ENCODE measurements around the gene MYO19. TPM values are rescaled to one million over a fixed set of nuclear protein-coding genes. Genes with fewer than 3 reads are reported as not detected.

MYO19 gene, protein sequence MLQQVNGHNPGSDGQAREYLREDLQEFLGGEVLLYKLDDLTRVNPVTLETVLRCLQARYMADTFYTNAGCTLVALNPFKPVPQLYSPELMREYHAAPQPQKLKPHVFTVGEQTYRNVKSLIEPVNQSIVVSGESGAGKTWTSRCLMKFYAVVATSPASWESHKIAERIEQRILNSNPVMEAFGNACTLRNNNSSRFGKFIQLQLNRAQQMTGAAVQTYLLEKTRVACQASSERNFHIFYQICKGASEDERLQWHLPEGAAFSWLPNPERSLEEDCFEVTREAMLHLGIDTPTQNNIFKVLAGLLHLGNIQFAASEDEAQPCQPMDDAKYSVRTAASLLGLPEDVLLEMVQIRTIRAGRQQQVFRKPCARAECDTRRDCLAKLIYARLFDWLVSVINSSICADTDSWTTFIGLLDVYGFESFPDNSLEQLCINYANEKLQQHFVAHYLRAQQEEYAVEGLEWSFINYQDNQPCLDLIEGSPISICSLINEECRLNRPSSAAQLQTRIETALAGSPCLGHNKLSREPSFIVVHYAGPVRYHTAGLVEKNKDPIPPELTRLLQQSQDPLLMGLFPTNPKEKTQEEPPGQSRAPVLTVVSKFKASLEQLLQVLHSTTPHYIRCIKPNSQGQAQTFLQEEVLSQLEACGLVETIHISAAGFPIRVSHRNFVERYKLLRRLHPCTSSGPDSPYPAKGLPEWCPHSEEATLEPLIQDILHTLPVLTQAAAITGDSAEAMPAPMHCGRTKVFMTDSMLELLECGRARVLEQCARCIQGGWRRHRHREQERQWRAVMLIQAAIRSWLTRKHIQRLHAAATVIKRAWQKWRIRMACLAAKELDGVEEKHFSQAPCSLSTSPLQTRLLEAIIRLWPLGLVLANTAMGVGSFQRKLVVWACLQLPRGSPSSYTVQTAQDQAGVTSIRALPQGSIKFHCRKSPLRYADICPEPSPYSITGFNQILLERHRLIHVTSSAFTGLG
- total RNA-seq (2012; rRNA removed): 43.9 and 51.5 TPM in 2 replicates

DNA sequence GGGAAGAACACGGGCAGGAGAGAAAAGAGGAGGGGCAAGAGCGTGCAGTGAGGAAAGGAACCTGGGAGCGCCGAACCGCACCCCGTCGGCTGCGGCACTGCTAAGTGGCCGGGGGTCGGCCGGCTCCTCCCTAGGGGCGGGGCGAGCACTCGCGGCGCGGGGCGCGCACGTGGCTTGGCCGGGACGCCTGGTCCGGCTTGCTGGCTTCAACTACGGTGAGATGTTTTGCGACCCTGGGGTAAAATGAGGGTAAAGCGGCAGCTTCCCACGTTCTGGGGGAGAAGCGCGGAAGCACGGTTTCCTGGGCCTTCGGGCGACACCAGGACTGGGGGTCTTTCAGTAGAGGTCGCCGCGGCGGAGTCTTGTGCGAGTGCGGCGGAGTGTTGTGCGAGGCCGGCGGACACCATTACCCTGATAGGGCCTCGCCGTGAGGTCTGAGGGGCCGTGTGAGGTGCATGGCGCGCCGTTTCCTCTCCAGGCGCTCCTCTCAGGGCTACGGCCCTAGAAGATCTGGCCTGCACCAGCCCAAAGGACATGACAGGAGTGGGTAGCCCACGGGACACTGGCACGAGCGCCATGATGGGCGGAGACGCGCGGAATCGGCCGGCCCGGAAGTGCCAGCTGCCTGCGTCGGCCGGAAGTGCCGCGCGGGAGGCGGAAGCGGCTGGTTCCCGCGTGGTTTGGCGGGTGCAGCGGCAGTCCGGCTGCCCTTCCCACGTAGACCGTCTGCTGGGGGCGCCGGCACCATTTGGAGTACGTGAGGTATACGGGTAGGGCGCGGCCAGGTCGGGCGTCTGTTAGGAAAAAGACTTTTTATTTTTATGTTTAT is at the start of gene MYO19, which contains the start of gene PIGW:
MYO19 (minus strand) TSS at position 29 of the 829 bp plus-strand sequence. CDS start 2,330 bp downstream, outside the sequence.
PIGW (plus strand) TSS at position 148 of the 829 bp plus-strand sequence. CDS start 2,115 bp downstream, outside the sequence.
- peaks cover 12% of the 10 kb centered on the region for H3K4me1 ChIP-seq (ENCODE audit: control insufficient read depth, insufficient read depth, low read length)
- H3K9ac ChIP-seq (ENCODE audit: low read depth, low read length): peak within 1 kb of the TSS; percentile 100
- no peaks in the 10 kb centered on the region for H3K9me3 ChIP-seq (replicated peaks; ENCODE audit: low read length)
- H3K27me3 ChIP-seq (ENCODE audit: control insufficient read depth, insufficient read depth, low read length): no peaks in the 10 kb centered on the region
- peak within 1 kb of the TSS; percentile 99 for H3K4me3 ChIP-seq (ENCODE audit: low read length)
- peaks cover 35% of the 10 kb centered on the region for H3K36me3 ChIP-seq (ENCODE audit: insufficient read depth, low read length)
- peak within 1 kb of the TSS; percentile 98 for H3K4me2 ChIP-seq (ENCODE audit: low read length)

DNA sequence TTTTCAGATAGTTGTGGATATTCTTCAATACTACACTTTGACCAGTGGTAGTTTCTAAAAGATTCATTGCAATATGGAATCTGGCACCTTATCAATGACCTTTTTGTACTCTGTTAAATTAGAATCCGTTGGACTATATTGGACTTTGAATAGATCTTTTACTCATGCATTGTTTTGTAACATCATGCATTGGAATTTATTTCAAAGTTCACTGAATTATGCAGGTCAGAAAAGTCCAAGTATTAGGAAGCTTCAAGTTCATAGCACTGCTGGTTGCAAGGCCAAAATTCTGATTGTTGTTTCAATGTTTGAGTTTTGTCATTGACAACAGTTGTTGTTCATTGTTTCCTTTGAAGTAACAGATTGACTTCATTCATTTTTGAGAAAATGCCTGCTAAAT is 49.1 kb upstream of the MYO19 start:
- no peak overlapping the region for H3K9ac ChIP-seq (ENCODE audit: low read depth, low read length)
- H3K4me2 ChIP-seq (ENCODE audit: low read length): no peak overlapping the region
- H3K4me3 ChIP-seq (ENCODE audit: low read length): no peak overlapping the region
- H3K4me1 ChIP-seq (ENCODE audit: control insufficient read depth, insufficient read depth, low read length): peaks cover 4% of the 10 kb centered on the region
- no peaks in the 10 kb centered on the region for H3K27me3 ChIP-seq (ENCODE audit: control insufficient read depth, insufficient read depth, low read length)
- H3K9me3 ChIP-seq (replicated peaks; ENCODE audit: low read length): no peaks in the 10 kb centered on the region
- H3K36me3 ChIP-seq (ENCODE audit: insufficient read depth, low read length): peaks cover 73% of the 10 kb centered on the region

DNA sequence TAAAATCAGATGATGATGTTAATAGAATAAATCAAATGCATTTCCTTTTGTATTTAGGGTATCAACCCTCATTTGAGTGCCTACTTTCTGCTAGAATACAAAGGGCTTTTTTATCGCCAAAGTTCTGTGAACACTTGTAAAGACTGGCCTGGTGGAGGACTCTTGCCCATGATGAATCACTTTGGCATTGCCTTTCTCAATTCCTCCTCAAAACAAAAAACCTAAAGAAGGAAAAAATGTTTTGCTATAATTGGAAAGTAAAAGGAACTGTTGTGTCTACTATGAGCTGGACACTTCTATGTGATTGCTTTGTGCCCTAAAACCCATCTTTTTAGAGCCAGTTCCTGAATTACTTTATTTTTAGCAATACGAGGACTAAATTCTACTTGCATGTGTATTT is 44.0 kb upstream of the MYO19 start:
- H3K4me2 ChIP-seq (ENCODE audit: low read length): no peak overlapping the region
- no peaks in the 10 kb centered on the region for H3K27me3 ChIP-seq (ENCODE audit: control insufficient read depth, insufficient read depth, low read length)
- peaks cover 5% of the 10 kb centered on the region for H3K4me1 ChIP-seq (ENCODE audit: control insufficient read depth, insufficient read depth, low read length)
- no peak overlapping the region for H3K4me3 ChIP-seq (ENCODE audit: low read length)
- no peaks in the 10 kb centered on the region for H3K9me3 ChIP-seq (replicated peaks; ENCODE audit: low read length)
- H3K9ac ChIP-seq (ENCODE audit: low read depth, low read length): no peak overlapping the region
- H3K36me3 ChIP-seq (ENCODE audit: insufficient read depth, low read length): peaks cover 60% of the 10 kb centered on the region

DNA sequence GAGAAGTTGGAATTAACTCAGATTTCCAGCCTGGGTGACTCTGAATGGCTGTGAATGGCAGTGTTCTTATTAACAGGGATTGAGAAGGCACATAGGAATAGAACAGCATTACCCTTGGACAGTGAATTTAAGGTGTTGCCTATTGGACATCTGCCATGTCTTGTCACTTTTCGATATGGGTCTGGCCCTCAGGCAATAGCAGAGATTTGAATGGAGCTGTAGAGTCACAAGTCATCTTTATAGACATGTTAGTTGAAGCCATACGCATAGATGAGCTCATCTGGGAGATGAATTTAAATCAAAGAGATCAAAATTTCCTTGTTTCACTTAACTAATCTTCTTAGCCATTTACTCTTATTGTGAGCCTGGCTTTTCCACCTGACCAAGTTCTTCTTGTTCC is 42.1 kb upstream of the MYO19 start:
- Histone ChIP-seq H3K36me3 (ENCODE audit: insufficient read depth, low read length) (peaks cover 64% of the 10 kb centered on the region), H3K4me2 (ENCODE audit: low read length) (no peak overlapping the region), H3K9ac (ENCODE audit: low read depth, low read length) (no peak overlapping the region), H3K4me1 (ENCODE audit: control insufficient read depth, insufficient read depth, low read length) (peaks cover 5% of the 10 kb centered on the region), H3K4me3 (ENCODE audit: low read length) (no peak overlapping the region), H3K27me3 (ENCODE audit: control insufficient read depth, insufficient read depth, low read length) (no peaks in the 10 kb centered on the region), H3K9me3 (replicated peaks; ENCODE audit: low read length) (no peaks in the 10 kb centered on the region)

DNA sequence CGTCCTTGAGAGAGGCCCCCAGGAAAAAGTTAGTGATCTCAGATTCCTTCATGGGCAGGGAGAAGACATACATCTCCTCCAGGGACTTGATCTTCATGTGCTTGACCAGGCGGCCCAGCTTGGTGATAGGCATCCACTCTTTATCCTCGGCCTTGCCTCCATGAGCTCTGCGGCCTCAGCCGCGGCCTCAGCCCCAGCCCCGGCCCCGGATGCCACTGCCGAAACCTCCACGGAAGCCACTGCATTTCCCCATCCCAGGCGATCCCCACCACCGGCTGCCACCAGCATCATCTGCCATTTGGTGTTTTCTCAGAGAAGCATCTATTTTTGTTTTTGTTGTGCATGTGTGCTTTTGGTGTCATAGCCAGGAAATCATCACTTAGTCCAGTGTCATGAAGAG is 40.4 kb upstream of the MYO19 start:
- H3K4me2 ChIP-seq (ENCODE audit: low read length): no peak overlapping the region
- H3K9ac ChIP-seq (ENCODE audit: low read depth, low read length): no peak overlapping the region
- no peaks in the 10 kb centered on the region for H3K9me3 ChIP-seq (replicated peaks; ENCODE audit: low read length)
- no peak overlapping the region for H3K4me3 ChIP-seq (ENCODE audit: low read length)
- no peaks in the 10 kb centered on the region for H3K27me3 ChIP-seq (ENCODE audit: control insufficient read depth, insufficient read depth, low read length)
- H3K4me1 ChIP-seq (ENCODE audit: control insufficient read depth, insufficient read depth, low read length): peaks cover 5% of the 10 kb centered on the region
- peaks cover 61% of the 10 kb centered on the region for H3K36me3 ChIP-seq (ENCODE audit: insufficient read depth, low read length)

DNA sequence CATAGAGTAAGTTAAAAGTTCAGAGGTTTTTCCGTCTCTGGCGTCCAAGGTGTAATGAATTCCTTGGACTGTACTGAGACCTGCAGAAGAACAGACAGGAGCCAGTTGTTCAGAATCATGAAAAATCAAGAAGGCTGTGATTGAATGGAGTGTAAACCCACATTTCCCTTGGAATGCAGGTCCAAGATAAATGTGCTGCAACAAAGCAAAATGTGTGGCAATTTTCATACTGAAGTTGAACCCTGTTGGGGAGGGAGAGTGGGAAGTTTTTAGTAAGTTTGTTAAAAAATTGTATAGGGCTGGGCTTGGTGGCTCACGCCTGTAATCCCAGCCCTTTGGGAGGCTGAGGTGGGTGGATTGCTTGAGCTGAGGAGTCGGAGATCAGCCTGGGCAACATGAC is 31.4 kb upstream of the MYO19 start:
- Histone ChIP-seq H3K36me3 (ENCODE audit: insufficient read depth, low read length) (peaks cover 67% of the 10 kb centered on the region), H3K4me1 (ENCODE audit: control insufficient read depth, insufficient read depth, low read length) (no peaks in the 10 kb centered on the region)

DNA sequence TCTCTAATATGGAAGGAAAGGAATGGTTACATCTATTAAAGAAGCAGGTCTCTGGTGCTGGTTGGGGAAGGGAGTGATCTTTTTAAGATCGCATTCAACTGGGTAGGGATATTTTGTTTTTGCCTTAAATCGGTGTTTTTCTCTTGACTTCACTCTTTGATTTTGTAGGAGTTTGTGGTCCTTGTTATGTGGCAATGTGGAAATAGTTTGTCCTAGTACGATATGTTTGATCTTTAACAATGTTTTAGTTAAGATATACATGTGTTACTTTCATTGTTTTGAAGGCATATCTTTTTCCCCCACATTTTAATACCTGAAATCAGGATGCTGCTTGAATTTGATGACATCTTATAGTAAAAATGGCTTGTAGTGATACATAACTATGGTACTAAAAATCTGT is 18.8 kb upstream of the MYO19 start:
- Histone ChIP-seq H3K4me2 (ENCODE audit: low read length) (no peak overlapping the region), H3K4me1 (ENCODE audit: control insufficient read depth, insufficient read depth, low read length) (no peaks in the 10 kb centered on the region), H3K9me3 (replicated peaks; ENCODE audit: low read length) (no peaks in the 10 kb centered on the region), H3K4me3 (ENCODE audit: low read length) (no peak overlapping the region), H3K36me3 (ENCODE audit: insufficient read depth, low read length) (peaks cover 36% of the 10 kb centered on the region), H3K27me3 (ENCODE audit: control insufficient read depth, insufficient read depth, low read length) (no peaks in the 10 kb centered on the region), H3K9ac (ENCODE audit: low read depth, low read length) (no peak overlapping the region)

More for the DNA sequence above, 31.4 kb upstream of the MYO19 start:
- no peaks in the 10 kb centered on the region for H3K27me3 ChIP-seq (ENCODE audit: control insufficient read depth, insufficient read depth, low read length)
- H3K9me3 ChIP-seq (replicated peaks; ENCODE audit: low read length): no peaks in the 10 kb centered on the region
- no peak overlapping the region for H3K9ac ChIP-seq (ENCODE audit: low read depth, low read length)
- H3K4me3 ChIP-seq (ENCODE audit: low read length): no peak overlapping the region
- H3K4me2 ChIP-seq (ENCODE audit: low read length): no peak overlapping the region

DNA sequence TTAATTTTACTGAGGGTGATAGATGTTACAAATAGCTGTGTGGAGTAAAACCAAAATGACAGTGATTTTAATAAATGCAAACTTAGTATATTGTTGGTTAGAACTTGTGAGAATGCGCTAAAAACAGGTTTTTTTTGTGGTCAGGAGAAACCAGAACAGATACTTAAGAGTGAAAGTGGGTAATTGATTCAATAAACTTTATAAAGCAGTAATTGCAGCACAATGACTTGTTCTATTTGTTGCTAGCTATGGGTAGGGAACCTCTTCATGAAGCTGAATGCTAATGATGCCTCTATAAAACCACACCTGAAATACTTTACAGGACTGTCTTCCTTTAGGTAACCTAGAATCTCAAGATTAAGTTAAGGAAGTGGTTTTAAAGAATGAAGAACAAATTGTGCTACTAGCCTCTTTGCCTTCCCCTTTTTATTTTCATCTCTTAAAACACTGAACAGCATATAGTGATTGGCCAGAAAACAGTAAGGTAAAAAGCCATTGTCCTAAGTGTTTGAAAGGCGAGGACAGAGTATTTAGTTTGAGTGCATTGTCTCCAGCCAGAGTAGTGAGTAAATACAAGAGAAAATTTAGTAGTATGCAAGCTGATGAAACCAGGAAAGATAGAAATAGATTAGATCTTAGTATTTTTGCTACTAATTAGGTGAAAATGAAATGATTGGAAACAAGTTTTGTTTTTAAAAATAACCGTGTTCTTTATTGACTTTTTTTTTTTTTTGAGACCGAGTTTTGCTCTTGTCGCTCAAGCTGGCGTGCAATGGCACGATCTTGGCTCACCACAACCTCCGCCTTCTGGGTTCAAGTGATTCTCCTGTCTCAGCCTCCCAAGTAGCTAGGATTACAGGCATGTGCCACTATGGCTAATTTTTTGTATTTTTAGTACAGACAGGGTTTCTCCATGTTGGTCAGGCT is 16.1 kb upstream of the MYO19 start:
- H3K4me3 ChIP-seq (ENCODE audit: low read length): no peak overlapping the region
- peaks cover 10% of the 10 kb centered on the region for H3K4me1 ChIP-seq (ENCODE audit: control insufficient read depth, insufficient read depth, low read length)
- no peaks in the 10 kb centered on the region for H3K9me3 ChIP-seq (replicated peaks; ENCODE audit: low read length)
- H3K4me2 ChIP-seq (ENCODE audit: low read length): no peak overlapping the region
- H3K36me3 ChIP-seq (ENCODE audit: insufficient read depth, low read length): peaks cover 26% of the 10 kb centered on the region
- no peaks in the 10 kb centered on the region for H3K27me3 ChIP-seq (ENCODE audit: control insufficient read depth, insufficient read depth, low read length)
- no peak overlapping the region for H3K9ac ChIP-seq (ENCODE audit: low read depth, low read length)

DNA sequence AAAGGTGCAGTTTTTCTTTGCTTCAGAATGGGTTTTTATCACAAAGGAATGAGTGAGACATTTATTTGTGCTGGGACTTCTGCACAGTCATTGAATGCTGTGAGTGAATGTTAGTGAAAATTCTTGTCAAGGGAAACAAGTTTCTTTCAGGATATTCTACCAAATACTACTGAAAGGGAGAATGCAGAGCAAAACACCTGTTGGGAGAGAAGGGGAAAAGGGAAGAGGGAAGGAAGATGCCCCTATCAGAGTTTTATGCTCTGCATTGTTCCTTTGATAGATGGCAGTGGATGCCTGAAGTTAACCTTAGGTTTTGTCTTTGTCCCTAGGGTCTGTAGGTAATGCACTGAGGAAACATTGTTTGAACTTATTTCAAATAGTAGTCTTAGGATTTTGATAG is 13.1 kb upstream of the MYO19 start:
- Histone ChIP-seq H3K4me3 (ENCODE audit: low read length) (peak overlapping the region; percentile 95), H3K9me3 (replicated peaks; ENCODE audit: low read length) (no peaks in the 10 kb centered on the region)

DNA sequence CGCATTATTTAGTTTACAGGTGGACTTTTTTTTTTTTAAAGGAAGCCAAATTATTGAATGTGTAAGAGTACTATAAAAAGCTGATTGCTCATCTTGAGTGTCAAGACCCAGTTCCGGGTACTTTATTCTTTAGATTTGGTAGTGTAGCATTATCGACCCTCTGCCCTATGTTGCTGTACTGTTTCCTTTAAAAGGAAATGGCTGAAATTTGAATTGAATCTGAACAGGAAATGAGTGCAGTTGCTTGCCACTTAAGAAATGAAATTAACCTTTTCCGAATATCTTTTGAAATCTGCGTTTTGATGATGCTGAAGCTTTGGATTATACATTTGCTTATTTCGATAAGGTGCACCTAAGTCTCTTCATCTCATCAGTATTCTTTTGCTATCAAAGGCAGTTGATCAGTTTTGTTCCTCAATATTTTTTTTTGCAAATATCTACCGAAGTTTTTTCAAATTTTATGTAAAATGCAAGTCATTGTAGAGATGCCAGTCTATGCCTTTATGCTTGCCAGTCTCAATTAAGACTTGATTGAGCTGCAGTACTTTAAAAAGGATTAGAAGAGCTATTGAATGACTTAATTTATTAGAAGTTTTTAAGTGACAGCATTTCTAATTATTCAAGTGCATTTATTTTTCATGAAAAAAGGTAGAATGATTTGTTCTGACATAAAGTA is 11.9 kb upstream of the MYO19 start:
- Histone ChIP-seq H3K9ac (ENCODE audit: low read depth, low read length) (peak overlapping the region; percentile 98), H3K27me3 (ENCODE audit: control insufficient read depth, insufficient read depth, low read length) (no peaks in the 10 kb centered on the region), H3K9me3 (replicated peaks; ENCODE audit: low read length) (no peaks in the 10 kb centered on the region), H3K4me2 (ENCODE audit: low read length) (peak overlapping the region; percentile 84), H3K36me3 (ENCODE audit: insufficient read depth, low read length) (peaks cover 14% of the 10 kb centered on the region), H3K4me1 (ENCODE audit: control insufficient read depth, insufficient read depth, low read length) (peaks cover 17% of the 10 kb centered on the region), H3K4me3 (ENCODE audit: low read length) (peak overlapping the region; percentile 95)

More for the DNA sequence above, 13.1 kb upstream of the MYO19 start:
- Histone ChIP-seq H3K4me1 (ENCODE audit: control insufficient read depth, insufficient read depth, low read length) (peaks cover 17% of the 10 kb centered on the region), H3K9ac (ENCODE audit: low read depth, low read length) (peak overlapping the region; percentile 98), H3K27me3 (ENCODE audit: control insufficient read depth, insufficient read depth, low read length) (no peaks in the 10 kb centered on the region), H3K36me3 (ENCODE audit: insufficient read depth, low read length) (peaks cover 14% of the 10 kb centered on the region), H3K4me2 (ENCODE audit: low read length) (peak overlapping the region; percentile 84)

Measured in skeletal muscle satellite cell (primary cell).